Glomerular visceral epithelial cell (primary cell): ENCODE measurements around the gene PEMT.

Experiments
- DNase-seq: peaks from one replicate; pipeline ENCODE4 v3.0.0-alpha.2; 2016; ENCODE audit errors: extremely low spot score

The PEMT gene

GRCh38 chr17:17570798-17571716 is 20.5 kb downstream of the PEMT start:
- DNase-seq = no peak

- peak; percentile 44 for DNase-seq
Measured at GRCh38 chr17:17570140-17570797, 21.2 kb downstream of the PEMT start.

- DNase-seq = no peak
Measured at GRCh38 chr17:17569691-17570090, 21.8 kb downstream of the PEMT start.

- peak; percentile 65 for DNase-seq
Measured at GRCh38 chr17:17568772-17569195, 22.7 kb downstream of the PEMT start.

- no peak for DNase-seq
Measured at GRCh38 chr17:17567631-17568030, 23.9 kb downstream of the PEMT start.

GRCh38 chr17:17566896-17567513 is 24.5 kb downstream of the PEMT start:
- DNase-seq = no peak

GRCh38 chr17:17565471-17566339 is 25.8 kb downstream of the PEMT start:
- no peak for DNase-seq

GRCh38 chr17:17564896-17565295 is 26.6 kb downstream of the PEMT start:
- DNase-seq = no peak

GRCh38 chr17:17564323-17564722 is 27.2 kb downstream of the PEMT start:
- DNase-seq = no peak

GRCh38 chr17:17563530-17563929 is 28.0 kb downstream of the PEMT start:
- DNase-seq = no peak

GRCh38 chr17:17562146-17562511 is 29.4 kb downstream of the PEMT start:
- no peak for DNase-seq

- no peak for DNase-seq
Measured at GRCh38 chr17:17561408-17562145, 29.9 kb downstream of the PEMT start.

GRCh38 chr17:17560975-17561374 is 30.5 kb downstream of the PEMT start:
- DNase-seq = no peak

GRCh38 chr17:17560167-17560566 is 31.3 kb downstream of the PEMT start:
- no peak for DNase-seq

- DNase-seq = no peak
Measured at GRCh38 chr17:17559164-17559563, 32.3 kb downstream of the PEMT start.

GRCh38 chr17:17558431-17558830 is 33.1 kb downstream of the PEMT start:
- no peak for DNase-seq

- no peak for DNase-seq
Measured at GRCh38 chr17:17557796-17558195, 33.7 kb downstream of the PEMT start.

GRCh38 chr17:17556671-17557070 is 34.8 kb downstream of the PEMT start:
- no peak for DNase-seq

GRCh38 chr17:17555906-17556305 is 35.6 kb downstream of the PEMT start:
- no peak for DNase-seq

GRCh38 chr17:17555151-17555550 is 36.4 kb downstream of the PEMT start:
- DNase-seq = no peak

GRCh38 chr17:17554266-17554665 is 37.2 kb downstream of the PEMT start:
- no peak for DNase-seq
